Medulla oblongata (tissue), 1 donor: Measurements from ENCODE around the gene HSPB7.
A peak's percentile ranks its signal among the peaks of the same experiment; 100 is the strongest.
"Not testable (repeated sequence)": the region's sequence is repeated elsewhere in the genome, so short reads cannot be mapped to it uniquely, and the experiment has no call there.

Experiments
- DNase-seq: peaks from one replicate; pipeline ENCODE4 v3.0.0-alpha.2; 2015; ENCODE audit errors: extremely low spot score

HSPB7 gene

DNA sequence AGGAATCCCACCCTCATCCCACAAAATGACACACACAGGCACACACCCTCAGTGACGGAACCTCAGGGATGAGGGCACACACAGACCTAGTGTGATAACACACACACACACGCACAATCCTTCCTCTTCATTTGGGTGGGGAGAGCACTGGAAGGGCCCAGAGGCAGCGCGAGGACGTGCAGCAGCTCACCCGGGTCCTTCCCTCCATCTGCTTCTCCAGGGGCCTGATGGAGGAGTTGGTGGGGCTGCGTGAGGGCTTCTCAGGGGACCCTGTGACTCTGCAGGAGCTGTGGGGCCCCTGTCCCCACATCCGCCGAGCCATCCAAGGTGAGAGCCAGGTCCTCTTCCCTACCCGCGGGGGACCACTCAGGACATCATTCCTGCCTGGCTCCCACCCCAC lies 4.5 kb upstream of the HSPB7 start:
- DNase-seq = no peak

DNA sequence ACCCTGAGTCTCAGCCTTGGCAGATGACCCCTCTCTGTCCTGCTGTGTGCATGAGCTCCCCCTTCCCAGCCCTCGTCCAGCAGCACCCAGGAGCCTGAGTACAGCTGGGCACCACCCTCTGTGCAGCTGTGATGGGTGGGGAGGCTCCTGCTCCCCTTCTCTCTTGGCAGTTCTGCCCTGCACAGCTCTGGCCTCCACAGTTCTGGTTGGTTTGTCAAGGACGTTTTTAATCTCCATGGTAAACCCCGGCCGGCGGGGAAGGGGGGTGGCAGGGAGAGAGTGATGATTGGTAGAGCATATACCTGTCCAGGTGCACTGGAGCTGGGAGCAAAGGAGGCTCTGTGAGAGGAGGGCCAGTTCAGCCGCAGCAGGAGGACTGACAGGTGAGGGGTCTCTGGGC lies 3.8 kb upstream of the HSPB7 start, which contains the start of gene CLCNKA:
TSS of gene CLCNKA (plus strand) at position 356 of the 400 bp plus-strand sequence. CDS start 584 bp downstream, outside the sequence.
- no peak for DNase-seq

DNA sequence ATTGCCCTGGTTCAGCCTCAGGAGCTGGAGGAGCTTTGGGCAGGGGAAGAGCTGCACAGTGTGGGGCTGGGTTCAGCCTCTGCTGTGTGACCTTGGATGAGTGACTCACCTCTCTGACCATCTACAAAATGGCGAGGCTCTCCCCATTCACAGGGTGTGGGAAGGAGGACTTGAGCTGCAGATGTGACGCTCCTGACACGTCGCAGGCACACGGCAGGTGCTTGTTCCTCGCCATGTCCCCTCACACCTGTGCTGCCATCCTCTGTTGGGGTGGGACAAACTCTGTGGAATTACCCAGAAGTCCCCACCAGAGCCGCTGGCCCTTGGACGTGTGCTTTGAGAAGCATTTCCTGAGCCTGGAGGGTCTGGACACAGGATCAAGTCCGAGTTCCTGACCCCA lies 3.0 kb upstream of the HSPB7 start:
- DNase-seq = not testable (repeated sequence)

DNA sequence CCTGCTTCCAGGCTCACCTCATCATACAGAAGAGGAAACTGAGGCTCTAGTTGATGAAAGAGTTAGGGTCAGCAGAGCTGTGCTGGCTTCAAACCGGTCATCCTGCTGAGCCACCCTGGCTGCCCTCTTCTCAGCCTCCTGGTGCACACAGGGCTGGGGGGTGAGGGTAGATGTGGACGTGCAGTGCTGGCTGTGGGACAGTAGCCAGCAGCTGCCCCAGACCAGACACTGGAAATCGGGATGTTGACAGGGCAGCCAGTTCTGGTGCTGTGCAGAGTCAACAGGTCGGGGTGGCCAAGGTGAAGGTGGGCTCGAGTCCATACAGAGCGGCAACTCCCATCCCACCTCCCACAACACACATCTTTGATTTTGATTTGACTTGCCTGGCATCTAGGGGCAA lies 2.5 kb upstream of the HSPB7 start:
- no peak for DNase-seq

DNA sequence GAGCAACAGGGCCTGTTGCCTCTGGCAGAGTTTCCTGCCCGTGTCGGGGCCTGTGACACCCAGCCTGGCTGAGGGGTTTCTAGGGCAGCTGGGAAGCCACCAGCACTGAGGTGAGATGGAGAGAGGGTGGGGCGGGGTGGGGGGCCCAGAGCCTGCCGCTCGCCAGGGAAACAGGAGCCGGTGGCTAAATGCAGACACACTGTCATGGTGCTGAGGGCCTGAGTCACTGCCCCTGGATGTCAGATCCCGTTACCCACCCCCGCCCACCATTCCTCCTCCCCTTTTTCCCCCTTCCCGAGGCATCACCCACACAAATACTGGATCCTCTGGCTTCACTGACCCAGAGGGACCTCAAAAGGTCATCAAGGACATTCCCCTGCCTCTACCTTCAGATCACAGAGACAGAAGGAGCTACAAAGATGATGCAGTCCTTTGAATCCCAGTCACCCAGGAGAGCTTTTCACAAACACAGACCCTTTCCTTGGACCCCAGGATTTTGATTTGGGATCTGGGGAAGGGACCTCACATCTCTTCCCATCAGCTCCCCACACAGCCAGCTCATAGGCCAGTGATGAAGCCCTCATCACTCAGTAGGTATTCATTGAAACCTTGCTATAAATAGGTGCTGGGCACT lies 1.9 kb upstream of the HSPB7 start:
- DNase-seq = peak; percentile 48

DNA sequence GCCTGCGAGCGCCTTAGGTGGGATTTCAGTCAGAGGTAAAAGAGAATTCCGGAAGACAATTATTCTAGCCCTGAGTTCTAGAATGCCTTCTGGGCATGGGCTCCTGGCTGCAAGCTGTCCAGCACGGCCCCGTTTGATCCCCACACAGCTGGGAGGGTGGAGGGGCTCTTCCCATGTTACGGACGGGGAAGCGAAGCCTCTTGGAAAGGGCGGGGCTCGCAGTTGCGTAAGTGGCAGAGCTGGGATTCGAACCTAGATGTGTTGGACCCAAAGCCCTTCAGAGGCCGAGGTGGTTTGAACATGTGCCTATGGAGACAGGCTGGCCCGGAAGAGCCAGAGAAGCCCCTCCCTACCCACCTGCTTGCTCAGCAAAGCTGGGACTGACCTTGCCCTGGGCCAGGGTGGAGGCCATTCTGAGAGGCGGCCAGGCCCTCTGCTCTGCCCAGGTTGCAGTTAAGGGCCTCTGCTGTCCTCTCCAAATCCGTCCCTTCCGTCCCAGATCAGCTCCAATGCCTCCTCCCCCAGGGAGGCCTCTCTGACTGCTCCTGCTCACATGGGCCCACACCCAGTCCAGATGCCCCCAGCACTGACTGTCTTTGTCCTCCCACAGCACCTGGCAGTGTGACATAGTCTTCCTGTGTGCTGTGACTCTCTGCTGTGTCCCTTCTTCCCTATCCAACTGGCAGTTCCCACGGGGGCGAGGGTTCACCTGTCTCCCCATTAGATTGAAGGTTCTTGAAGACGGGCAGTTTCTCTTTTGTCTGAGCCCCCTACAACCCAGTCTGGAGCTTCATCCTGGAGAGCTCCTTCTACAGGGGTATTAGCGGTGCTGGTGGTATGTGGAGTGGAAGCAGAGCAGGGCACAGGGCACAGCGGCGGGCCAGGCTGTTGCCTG lies 1.2 kb upstream of the HSPB7 start:
- no peak for DNase-seq

DNA sequence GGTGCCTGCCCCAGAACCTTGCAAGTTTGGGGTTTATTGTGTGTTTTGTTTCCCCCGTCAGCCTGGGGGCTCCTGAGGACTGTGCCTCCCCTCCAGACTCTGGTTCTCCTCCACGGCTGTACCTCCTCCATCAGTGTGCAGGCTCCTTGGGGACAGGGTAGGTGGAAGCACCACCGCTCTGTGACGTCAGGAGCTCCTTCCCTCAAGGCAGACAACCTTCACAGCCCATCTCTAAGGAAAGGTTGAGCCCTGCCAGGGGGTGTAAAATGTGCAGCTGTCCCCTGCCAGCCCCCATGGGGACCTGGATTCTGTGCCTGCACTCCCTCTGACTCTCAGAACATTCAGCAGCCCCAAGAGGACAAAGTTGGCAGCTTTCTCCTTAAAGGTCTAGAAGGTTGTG lies 465 bp upstream of the HSPB7 start:
- no peak for DNase-seq

DNA sequence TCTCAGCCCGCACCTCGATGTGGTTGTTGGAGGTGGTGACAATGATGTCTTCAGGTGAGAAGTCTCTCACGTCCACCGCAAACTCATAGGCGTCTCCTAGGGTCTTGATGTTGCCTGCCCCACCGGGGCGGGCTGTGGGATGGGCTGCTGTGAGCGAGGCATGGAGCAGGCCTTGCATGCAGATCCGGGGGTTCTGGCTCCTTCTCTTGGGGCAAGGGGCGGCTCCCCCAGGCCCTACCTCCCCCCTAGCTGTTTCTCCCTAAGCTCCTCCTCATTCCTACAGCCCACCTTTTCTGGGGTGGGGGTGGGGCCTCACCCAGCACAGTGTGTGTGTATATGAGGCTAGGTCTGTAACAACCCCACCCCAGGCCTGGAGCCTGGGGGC lies 775 bp downstream of the HSPB7 start:
- DNase-seq = no peak

DNA sequence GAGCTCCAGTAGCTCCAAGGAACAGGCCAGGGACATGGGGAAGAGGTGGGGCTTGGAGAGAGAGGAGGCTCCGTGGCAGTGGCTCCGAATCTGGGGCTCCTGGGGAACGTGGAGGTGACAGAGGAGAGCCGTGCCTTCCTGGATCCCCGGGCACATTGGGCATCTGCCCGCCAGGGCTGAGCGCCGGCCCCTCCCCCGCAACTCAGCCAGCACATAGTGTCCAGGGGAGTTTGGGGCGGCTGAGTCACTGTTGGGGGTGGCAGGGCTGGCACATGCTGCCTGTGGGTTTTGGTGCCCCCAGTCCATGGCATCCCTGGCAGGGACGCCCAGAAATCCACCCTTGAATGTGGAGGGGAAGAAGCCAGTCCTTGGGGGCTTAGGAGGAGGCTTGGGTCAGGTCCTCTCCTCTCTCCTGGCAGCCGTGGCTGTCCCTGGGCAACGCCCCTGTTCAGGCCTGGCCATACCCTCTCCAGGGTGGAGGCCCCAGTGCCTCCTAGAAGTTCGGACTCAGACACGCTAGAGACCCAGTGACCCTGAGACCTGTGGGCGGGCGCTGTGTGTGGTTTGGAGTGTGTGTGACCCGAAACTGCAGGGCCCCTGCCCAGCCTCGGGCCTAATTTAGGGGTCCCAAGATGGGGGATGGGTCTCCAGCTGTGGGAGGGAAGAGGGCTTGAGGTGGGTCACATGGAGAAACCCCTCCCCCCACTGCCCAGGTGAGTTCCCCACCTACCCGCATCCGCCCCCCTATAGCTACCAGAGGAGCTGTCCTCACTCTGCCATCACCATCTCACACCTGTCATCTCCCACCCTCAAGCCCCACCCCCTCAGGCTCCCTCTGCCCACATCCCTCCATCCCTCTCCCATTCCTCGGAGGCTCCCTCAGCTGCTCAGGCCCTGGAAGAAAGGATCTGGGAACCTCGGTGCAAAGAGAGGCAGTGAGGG lies 1.6 kb downstream of the HSPB7 start:
- no peak for DNase-seq

DNA sequence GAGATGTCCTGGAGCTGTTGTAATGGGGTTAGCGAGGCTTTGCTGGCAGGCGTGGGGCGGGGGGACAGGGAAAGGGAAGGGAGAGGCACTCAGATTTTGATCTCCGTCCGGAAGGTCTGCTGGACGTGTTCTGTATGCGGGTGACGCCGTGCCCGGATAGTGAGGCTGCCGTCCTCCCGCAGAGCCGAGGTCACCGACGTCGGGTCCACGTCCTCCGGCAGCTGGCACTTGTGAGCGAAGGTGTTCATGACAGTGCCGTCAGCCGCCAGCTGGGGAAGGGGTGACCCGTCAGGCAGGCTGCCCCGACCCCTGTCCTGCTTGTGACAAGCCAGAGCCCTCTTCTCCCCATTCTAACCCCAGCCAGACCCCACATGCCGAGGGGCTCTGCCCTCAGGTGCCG lies 2.4 kb downstream of the HSPB7 start:
- no peak for DNase-seq

DNA sequence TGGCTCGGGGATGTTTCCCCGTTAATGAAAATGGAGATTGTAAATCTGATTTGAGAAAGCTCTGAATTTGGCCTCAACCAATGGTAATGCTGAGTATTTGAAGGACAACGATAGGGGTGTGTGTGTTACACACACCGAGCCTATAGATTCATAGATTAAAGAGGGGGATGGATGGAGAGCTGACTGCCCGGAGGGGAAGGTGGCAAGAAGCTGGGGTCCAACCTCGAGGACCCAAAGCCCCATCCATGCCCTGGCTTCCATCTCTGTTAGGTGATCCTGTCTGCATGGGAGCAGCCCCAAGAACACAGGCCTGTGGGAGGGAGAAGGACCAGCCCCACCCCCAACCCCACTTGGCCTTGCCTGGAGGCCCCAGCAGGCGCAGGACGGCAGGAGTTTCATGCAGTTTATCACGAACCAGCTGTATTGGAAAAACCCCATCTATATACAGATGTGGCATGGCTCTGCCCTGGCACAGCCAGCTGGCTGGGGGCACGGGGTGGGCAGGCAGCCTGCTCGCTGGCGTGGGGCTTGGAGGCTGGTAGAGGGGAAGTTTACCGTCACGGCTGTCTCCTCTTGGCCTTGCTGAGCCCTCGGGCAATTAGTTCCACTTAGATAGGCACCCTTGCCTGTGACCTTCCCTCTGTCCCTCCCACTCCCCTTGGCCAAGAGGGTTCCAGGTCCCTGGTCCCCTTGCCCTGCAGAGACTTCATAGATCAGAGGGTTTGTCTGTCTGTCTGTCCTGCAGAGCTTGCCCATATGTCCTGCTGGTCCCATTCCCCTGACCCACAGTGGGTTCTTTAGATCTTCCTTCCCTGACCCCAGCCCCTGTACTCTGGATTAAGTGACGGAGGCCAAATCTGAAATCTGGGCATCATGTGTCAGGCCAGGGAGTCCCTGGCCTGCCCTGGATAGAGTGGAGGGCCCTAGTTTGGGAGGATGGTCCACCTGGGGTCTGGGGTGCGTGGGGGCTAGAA lies 3.0 kb downstream of the HSPB7 start:
- no peak for DNase-seq

DNA sequence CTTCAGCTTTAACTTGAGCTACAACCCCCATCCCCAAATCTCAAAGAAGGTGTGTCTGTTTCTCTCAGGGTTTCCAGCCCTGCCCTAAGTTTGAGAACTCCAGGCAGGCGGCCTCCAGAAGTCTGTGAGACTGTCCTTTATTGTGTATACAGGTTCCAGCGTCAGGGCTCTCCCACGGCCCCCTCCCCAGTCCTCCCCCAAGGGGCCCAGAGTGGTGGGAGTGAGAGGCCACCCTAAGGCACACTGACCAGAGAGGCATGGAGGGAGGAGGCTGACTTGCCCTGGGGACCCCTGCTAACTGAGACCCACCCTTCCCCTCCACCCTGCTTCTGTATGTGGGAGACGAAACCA lies 4.0 kb downstream of the HSPB7 start:
- no peak for DNase-seq

DNA sequence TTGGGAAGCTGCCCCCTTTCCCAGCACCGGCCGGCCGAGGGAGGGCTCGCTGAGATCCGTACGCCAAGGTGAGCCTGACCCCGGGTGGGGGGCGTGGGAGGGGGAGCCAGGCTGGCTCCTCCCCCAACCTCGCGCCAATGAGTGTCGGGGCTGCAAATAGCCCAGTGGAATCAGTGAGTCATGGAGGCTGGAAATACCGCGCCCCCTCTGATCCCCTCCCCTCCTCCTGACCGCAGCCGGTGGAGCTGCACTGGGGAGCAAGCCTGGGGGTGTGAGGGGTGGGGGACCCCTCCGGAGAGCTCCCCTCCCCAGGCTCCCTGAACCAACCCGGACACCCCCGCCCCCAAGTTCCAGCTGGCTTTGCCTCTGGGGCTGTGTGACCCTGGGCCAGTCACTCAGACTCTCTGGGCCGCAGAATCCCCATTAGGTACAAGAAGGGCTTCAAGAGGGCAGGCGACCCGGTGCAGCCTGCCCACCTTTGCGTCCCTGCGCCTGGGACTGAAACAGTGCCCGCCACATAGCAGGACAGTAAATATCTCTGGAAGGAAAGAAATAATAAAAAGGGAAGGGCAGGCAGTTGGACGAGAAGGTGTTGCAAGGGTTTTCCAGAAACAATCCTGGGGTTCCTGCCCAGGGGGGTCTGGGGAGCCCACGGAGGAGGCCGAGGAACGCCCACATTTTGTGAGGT lies 4.5 kb downstream of the HSPB7 start:
- DNase-seq = no peak

DNA sequence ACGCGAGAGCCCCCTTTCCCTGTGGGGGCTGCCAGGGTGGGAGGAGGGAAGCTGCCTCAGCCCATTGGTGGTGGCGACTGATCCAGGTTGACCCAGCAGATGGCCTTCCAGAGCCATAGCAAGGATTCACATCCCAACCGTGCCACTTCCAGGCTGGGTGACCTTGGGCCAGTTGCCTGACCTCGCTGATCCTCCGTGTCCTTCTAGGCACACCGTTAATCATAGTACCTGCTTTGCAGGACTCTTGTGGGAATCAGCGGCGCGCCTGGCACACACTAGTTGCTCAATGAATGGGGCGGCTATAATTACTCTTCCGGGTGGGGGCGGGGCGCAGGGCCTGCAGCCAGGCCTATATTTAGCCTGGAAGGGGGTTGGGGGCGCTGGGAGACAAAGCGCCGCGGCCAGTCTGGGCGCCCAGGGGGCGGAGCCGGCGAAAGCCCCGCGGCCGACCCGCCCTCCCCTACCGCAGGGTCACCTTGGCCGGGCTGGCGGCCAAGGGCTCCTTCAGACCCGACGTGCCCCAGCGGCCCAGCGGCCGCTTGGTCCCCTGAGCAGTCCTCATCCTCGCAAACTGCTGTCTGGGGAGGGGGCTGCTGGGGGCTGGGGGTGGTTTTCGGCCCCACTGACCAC lies 5.1 kb downstream of the HSPB7 start:
- DNase-seq = peak; percentile 24

DNA sequence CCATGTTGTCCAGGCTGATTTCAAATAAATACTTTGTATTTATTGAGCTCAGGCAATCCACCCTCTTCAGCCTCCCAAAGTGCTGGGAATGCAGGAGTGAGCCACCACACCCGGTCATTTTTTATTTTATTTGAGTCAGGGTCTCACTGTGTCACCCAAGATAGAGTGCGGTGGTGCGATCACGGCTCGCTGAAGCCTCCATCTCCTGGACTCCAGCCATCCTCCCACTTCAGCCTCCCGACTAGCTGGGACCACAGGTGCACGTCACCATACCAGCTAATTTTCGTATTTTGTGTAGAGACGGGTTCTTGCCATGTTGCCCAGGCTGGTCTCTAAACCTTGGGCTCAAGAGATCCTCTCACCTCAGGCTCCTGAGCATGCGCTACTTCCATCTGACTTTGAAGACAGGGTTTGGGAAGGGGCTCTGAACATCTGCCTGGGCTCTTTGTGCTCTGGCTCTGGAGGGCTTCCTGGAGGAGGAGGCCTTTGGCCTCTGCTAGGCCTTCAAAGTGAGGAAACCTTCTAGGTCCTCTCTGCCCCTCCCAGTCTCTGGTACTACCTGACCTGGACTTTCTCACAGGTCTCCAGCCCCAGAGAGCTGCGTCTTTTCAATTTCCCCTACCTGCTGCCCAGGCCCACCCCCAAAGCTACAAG lies 5.8 kb downstream of the HSPB7 start:
- DNase-seq = no peak

DNA sequence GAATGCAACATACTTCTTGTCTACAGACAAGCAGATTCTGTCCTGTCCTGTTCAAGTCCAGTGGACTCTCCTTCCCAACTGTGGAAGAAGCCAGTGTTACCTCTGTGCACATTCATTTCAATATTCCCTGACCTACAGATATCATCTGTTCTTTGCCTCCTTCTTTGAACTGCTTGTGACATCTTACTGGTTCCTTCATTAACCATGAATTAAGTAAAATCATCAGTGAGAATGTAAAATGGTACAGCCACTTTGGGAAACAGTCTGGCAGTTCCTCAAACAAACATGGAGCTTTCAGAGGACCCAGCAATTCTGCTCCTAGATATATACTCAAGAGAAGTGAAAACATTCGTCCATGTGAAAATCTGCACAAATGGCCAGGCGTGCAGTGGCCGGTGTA lies 7.0 kb downstream of the HSPB7 start:
- DNase-seq = no peak

DNA sequence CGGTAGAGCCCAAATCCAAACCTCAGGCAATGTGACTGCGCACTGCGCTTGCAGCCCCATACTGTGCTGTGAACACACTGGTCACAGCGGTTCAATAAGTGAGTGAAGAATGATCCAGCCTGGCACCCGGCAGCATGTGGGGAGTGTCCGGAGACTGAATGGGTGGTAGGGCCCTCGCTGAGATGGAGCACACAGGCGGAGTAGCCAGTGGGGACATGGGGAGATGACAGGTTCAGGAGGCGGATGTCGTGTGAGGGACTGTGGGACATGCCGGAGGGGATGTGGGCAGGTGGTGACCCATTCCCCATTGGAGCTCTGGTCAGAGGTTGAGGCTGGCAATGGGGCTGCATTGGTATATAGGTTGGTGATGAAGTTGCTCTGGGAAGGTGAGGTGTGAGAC lies 8.2 kb downstream of the HSPB7 start:
- no peak for DNase-seq

DNA sequence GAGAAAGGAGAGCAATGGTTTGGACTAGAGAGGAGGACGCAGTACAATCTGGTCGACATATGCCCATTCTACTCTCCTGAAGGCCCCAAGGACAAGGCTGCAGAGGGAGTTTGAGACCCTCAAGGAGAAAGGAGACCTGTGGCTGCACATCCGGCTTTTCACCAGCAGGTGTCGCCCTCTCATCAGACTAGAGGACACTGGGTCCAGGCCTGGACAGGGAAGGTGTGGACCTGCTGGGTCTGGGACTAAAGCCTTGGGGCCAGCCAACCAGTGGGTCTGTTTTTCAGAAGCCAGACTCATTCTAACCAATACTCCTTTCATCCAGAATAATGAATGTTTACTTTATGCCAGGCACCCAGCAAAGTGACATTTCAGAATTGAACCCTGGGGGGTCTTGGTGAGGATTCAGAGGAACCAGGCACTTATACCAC lies 8.8 kb downstream of the HSPB7 start:
- peak; percentile 88 for DNase-seq

DNA sequence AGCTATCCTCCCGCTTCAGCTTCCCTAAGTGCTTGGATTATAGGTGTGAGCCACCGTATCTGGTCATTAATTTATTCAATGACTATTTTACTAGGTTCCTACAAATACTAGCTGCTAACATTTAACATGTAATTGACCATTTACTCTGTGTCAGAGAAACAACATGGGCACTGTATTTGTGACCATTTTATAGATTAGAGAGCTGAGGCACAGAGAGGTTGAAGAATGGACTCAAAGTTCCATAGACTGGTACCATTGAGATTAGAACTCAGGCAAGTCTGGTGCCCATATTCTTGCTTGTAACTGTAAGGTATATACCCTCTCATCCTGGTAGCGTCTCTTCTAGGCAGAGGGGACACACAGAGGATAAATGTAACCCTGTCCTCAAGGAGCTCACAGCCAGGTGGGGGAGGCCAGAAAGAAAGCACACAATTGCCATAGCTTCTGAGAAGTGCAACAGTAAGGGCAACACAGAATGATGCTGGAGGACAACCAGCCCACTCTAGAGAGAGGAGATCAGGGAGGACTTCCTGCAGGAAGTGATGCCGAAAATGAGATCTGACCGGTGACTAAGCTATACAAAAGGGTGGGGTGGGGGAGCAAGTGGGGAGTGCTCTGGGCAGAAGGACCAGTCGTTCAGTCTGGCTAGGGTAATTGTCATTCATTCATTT lies 10.0 kb downstream of the HSPB7 start:
- DNase-seq = no peak
